GM18858 (cell line): ENCODE data around the gene DELE1.
"Not testable (repeated sequence)": the region's sequence is repeated elsewhere in the genome, so short reads cannot be mapped to it uniquely, and the experiment has no call there.

ENCODE experiments used
- ATAC-seq: cut with Tn5 transposase; IDR thresholded peaks from one replicate; pipeline ENCODE4 v1.9.1; 2021; ENCODE audit not compliant: unreplicated experiment

The DELE1 gene

GRCh38 chr5:141889282-141889871 is 34.3 kb upstream of the DELE1 start:
- no peak for ATAC-seq

GRCh38 chr5:141890429-141890828 is 33.2 kb upstream of the DELE1 start:
- not testable (repeated sequence) for ATAC-seq

- ATAC-seq, result no peak
Observed at GRCh38 chr5:141897425-141897824, 26.2 kb upstream of the DELE1 start.

GRCh38 chr5:141898448-141899049 is 25.1 kb upstream of the DELE1 start:
- ATAC-seq, result no peak

GRCh38 chr5:141902015-141902814 is 21.5 kb upstream of the DELE1 start:
- ATAC-seq, result no peak

- ATAC-seq, result no peak
Observed at GRCh38 chr5:141903261-141903660, 20.4 kb upstream of the DELE1 start.

GRCh38 chr5:141904551-141904950 is 19.1 kb upstream of the DELE1 start:
- no peak for ATAC-seq

GRCh38 chr5:141906517-141906916 is 17.2 kb upstream of the DELE1 start:
- no peak for ATAC-seq

GRCh38 chr5:141906972-141907371 is 16.7 kb upstream of the DELE1 start:
- no peak for ATAC-seq

GRCh38 chr5:141908796-141909195 is 14.9 kb upstream of the DELE1 start:
- no peak for ATAC-seq

- ATAC-seq, result no peak
Observed at GRCh38 chr5:141909212-141909611, 14.5 kb upstream of the DELE1 start.

- no peak for ATAC-seq
Observed at GRCh38 chr5:141910271-141910673, 13.4 kb upstream of the DELE1 start.

GRCh38 chr5:141913560-141914198 is 10.0 kb upstream of the DELE1 start:
- no peak for ATAC-seq

- peak; percentile 56 for ATAC-seq
Observed at GRCh38 chr5:141914199-141914743, 9.4 kb upstream of the DELE1 start.

GRCh38 chr5:141914797-141915196 is 8.9 kb upstream of the DELE1 start:
- no peak for ATAC-seq

GRCh38 chr5:141915881-141916336 is 7.8 kb upstream of the DELE1 start:
- ATAC-seq, result no peak

GRCh38 chr5:141916522-141916921 is 7.1 kb upstream of the DELE1 start:
- ATAC-seq, result no peak

GRCh38 chr5:141917760-141918159 is 5.9 kb upstream of the DELE1 start:
- no peak for ATAC-seq

- ATAC-seq, result no peak
Observed at GRCh38 chr5:141919218-141920119, 4.2 kb upstream of the DELE1 start.

- no peak for ATAC-seq
Observed at GRCh38 chr5:141920771-141921170, 2.9 kb upstream of the DELE1 start.
